GM12872 (cell line): Measurements from ENCODE around the gene FOSL1.

ENCODE experiments used
- CTCF ChIP-seq: IDR thresholded peaks from 3 replicates; pipeline ENCODE4 v1.5.1; 2011; ENCODE audit warnings: low read depth, mild to moderate bottlenecking, low read length, moderate library complexity; ENCODE audit not compliant: insufficient read depth

The FOSL1 gene

GRCh38 chr11:65847746-65848145, 52.4 kb downstream of the FOSL1 start:
- TF ChIP-seq CTCF = no peak

GRCh38 chr11:65844231-65844872, 55.8 kb downstream of the FOSL1 start:
- no peak for TF ChIP-seq CTCF

GRCh38 chr11:65843811-65844210, 56.4 kb downstream of the FOSL1 start:
- TF ChIP-seq CTCF = no peak

GRCh38 chr11:65842144-65842543, 58.0 kb downstream of the FOSL1 start:
- TF ChIP-seq CTCF = no peak
